ENCODE measurements around the gene OS9.
"Not testable (repeated sequence)": the region's sequence is repeated elsewhere in the genome, so short reads cannot be mapped to it uniquely, and the experiment has no call there.

Gene OS9

DNA sequence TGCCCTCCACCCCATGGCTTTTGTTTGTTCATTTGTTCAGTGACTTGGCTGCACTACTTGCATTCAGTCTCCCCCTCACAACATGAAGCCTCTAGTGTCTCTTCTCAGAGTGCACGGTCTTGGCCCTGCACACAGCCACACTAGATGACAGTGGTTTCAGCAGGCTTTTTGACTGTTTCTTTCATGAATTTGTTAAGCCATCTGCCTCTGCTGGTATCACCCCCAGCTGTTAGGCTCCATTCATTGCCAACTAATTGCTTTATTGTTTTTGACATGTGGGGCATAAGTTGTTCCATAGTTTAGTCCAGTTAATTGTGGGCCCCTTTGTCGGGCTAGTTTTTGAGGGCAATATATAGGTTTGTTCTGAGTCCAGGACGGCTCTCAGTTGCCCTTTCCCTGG is 18.8 kb downstream of the OS9 start:
- in situ Hi-C loops (cut with HindIII; ENCODE audit: low sequenced_read_pairs): no loop called here
- no peak overlapping the region for H3K4me3 ChIP-seq (ENCODE audit: low read depth, low read length)
- TF ChIP-seq, protein P1, sequence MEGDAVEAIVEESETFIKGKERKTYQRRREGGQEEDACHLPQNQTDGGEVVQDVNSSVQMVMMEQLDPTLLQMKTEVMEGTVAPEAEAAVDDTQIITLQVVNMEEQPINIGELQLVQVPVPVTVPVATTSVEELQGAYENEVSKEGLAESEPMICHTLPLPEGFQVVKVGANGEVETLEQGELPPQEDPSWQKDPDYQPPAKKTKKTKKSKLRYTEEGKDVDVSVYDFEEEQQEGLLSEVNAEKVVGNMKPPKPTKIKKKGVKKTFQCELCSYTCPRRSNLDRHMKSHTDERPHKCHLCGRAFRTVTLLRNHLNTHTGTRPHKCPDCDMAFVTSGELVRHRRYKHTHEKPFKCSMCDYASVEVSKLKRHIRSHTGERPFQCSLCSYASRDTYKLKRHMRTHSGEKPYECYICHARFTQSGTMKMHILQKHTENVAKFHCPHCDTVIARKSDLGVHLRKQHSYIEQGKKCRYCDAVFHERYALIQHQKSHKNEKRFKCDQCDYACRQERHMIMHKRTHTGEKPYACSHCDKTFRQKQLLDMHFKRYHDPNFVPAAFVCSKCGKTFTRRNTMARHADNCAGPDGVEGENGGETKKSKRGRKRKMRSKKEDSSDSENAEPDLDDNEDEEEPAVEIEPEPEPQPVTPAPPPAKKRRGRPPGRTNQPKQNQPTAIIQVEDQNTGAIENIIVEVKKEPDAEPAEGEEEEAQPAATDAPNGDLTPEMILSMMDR (IDR thresholded peaks at IDR 0.05; ENCODE audit: low read depth, low read length, missing control alignments): no peak
- DNase-seq (ENCODE audit: low read depth): no peak

DNA sequence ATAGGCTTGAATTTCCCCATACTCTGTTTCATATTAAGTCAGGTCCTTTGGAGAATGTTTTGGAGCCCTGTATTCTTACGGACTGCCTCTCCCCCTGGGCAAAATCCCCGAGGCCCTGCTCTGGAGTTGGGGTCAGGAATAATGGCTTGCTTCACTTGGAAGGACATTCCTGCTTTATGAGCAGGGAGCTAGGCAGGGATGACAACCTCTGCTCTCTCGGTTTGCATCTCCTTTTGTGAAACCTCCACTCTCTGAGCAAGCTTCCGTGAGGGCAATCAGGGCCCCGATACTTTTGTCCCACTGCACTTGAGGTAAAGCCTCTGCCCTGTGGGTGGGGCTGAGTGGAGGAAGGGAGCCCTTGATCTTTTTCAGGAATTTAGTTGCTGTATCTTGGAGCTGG is 19.3 kb downstream of the OS9 start:
- DNase-seq (ENCODE audit: low read depth): no peak
- no peak overlapping the region for H3K4me3 ChIP-seq (ENCODE audit: low read depth, low read length)
- in situ Hi-C loops (cut with HindIII; ENCODE audit: low sequenced_read_pairs): no loop called here
- TF ChIP-seq, protein P1 (IDR thresholded peaks at IDR 0.05; ENCODE audit: low read depth, low read length, missing control alignments): no peak

DNA sequence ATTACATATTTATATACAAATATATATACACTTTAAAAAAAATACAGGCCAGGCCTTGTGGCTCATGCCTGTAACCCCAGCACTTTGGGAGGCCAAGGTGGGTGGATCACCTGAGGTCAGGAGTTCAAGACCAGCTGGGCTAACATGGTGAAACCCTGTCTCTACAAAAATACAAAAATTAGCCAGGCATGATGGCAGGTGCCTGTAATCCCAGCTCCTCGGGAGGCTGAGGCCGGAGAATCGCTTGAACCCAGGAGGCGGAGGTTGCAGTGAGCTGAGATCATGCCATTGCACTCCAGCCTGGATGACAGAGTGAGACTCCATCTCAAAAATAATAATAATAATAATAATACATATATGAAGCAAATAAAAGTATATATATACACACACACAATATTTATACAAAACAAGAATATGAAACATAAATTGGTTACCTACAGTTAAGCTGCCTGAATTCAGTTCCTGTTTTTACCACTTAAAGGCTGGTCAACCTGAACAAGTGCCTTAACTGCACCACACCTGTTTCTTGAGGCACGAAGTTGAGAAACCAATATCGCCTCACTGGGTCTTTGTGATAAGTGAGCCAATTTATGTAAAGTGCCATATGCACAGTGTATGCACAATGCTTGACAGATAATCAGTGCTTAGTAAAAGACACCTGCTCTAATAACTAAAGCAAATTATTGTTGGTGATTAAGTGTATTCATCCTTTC is 21.3 kb downstream of the OS9 start:
- in situ Hi-C loops (cut with HindIII; ENCODE audit: low sequenced_read_pairs): not testable (repeated sequence)

DNA sequence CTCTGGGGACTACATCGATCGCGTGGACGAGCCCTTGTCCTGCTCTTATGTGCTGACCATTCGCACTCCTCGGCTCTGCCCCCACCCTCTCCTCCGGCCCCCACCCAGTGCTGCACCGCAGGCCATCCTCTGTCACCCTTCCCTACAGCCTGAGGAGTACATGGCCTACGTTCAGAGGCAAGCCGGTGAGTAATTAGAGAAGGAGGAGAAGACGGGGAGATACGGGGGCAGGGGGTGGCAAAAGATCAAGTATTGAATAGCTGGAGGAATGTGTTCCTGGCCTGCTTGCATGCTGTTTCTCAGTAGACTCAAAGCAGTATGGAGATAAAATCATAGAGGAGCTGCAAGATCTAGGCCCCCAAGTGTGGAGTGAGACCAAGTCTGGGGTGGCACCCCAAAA is 21.9 kb downstream of the OS9 start:
- in situ Hi-C loops (cut with HindIII; ENCODE audit: low sequenced_read_pairs): no loop called here
- no peak overlapping the region for H3K4me3 ChIP-seq (ENCODE audit: low read depth, low read length)
- DNase-seq (ENCODE audit: low read depth): no peak

More for the DNA sequence above, 21.3 kb downstream of the OS9 start:
- DNase-seq (ENCODE audit: low read depth); H3K4me3 ChIP-seq (ENCODE audit: low read depth, low read length): not testable (repeated sequence)

DNA sequence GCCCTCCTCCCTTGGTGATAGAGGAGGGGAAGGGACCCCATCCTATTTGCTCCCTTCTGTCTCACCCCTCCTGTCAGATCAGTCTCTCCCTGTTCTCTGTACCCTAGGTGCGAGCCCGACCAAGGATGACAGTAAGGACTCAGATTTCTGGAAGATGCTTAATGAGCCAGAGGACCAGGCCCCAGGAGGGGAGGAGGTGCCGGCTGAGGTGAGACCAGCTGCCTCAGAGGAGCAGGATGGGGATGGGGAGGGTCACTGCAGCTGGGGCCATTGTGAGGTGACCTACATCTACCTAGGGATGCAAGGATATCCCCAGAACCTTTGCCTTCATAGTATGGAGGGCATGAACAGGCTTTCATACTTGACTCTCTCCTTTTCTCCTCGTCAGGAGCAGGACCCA is 22.4 kb downstream of the OS9 start:
- no peak for DNase-seq (ENCODE audit: low read depth)
- TF ChIP-seq, protein P1 (IDR thresholded peaks at IDR 0.05; ENCODE audit: low read depth, low read length, missing control alignments): no peak
- in situ Hi-C loops (cut with HindIII; ENCODE audit: low sequenced_read_pairs): no loop called here

More for the DNA sequence above, 21.9 kb downstream of the OS9 start:
- TF ChIP-seq, protein P1 (IDR thresholded peaks at IDR 0.05; ENCODE audit: low read depth, low read length, missing control alignments): no peak

DNA sequence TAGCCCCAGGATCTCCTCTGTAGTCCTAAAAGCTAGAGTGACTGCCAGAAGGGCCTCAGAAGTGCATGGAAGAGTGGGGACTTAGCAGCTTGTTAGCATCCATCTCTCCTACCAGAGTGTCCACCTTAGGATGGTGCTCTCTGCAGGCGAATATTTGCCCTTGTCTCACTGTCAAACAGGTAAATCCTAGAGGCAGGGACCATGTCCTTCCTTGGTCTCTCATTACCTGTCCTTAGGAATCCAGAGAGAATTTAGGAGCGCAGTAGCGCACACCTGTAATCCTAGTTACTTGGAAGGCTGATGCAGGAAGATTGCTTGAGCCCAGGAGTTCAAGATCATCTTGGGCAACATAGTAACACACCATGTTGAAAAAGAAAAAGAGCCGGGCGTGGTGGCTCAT is 23.2 kb downstream of the OS9 start:
- in situ Hi-C loops (cut with HindIII; ENCODE audit: low sequenced_read_pairs): no loop called here
- TF ChIP-seq, protein P1 (IDR thresholded peaks at IDR 0.05; ENCODE audit: low read depth, low read length, missing control alignments): no peak
- no peak overlapping the region for H3K4me3 ChIP-seq (ENCODE audit: low read depth, low read length)
- no peak for DNase-seq (ENCODE audit: low read depth)

More for the DNA sequence above, 22.4 kb downstream of the OS9 start:
- H3K4me3 ChIP-seq (ENCODE audit: low read depth, low read length): no peak overlapping the region

DNA sequence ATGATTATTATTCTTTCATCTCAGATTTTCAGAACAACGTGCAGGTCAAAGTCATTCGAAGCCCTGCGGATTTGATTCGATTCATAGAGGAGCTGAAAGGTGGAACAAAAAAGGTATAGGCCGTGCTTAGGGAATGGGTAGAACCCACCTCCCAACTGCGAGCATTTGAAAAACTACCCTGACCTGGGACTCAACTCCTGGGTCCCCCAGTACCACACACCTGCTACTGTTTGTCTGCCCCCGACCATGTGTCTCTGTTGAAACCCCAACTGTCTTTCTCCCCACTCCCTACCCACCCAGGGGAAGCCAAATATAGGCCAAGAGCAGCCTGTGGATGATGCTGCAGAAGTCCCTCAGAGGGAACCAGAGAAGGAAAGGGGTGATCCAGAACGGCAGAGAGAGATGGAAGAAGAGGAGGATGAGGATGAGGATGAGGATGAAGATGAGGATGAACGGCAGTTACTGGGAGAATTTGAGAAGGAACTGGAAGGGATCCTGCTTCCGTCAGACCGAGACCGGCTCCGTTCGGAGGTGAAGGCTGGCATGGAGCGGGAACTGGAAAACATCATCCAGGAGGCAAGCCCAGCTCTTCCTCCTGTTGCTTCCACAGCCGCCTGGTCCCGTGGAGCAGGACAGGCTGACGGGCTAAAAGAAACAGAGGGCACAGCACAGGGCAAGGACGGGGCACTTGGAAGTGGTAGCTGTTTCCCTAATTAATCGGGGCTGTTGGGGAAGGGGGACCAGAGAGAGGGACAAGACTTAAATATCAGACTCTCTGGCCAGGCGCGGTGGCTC is 24.1 kb downstream of the OS9 start:
- in situ Hi-C loops (cut with HindIII; ENCODE audit: low sequenced_read_pairs): no loop called here
- no peak for DNase-seq (ENCODE audit: low read depth)
- TF ChIP-seq, protein P1 (IDR thresholded peaks at IDR 0.05; ENCODE audit: low read depth, low read length, missing control alignments): no peak
- H3K4me3 ChIP-seq (ENCODE audit: low read depth, low read length): no peak overlapping the region
